GM19099 (cell line): ENCODE results near the gene MPV17L.

Source experiments
- POLR2A ChIP-seq: IDR thresholded peaks from 3 replicates; pipeline ENCODE4 v1.6.1; 2011; ENCODE audit warnings: low read depth; ENCODE audit not compliant: insufficient read length; ENCODE audit errors: extremely low read depth

The MPV17L gene

GRCh38 chr16:15427648-15428239 is 32.2 kb downstream of the MPV17L start:
- no peak for TF ChIP-seq POLR2A

GRCh38 chr16:15434079-15434424 is 38.5 kb downstream of the MPV17L start:
- no peak for TF ChIP-seq POLR2A

- TF ChIP-seq POLR2A: no peak
Observed at GRCh38 chr16:15434425-15435215, 39.1 kb downstream of the MPV17L start, which contains the start of gene BMERB1. BMERB1 (plus strand) TSS chr16:15434588; CDS start chr16:15434654, 66 bp downstream.

- no peak for TF ChIP-seq POLR2A
Observed at GRCh38 chr16:15435216-15435864, 39.8 kb downstream of the MPV17L start.

GRCh38 chr16:15439102-15439501 is 43.5 kb downstream of the MPV17L start:
- no peak for TF ChIP-seq POLR2A

- no peak for TF ChIP-seq POLR2A
Observed at GRCh38 chr16:15439521-15439920, 44.0 kb downstream of the MPV17L start.

- no peak for TF ChIP-seq POLR2A
Observed at GRCh38 chr16:15440852-15441251, 45.3 kb downstream of the MPV17L start.

GRCh38 chr16:15443753-15444152 is 48.2 kb downstream of the MPV17L start:
- no peak for TF ChIP-seq POLR2A

GRCh38 chr16:15444264-15444663 is 48.7 kb downstream of the MPV17L start:
- TF ChIP-seq POLR2A: no peak

- no peak for TF ChIP-seq POLR2A
Observed at GRCh38 chr16:15445450-15445849, 49.9 kb downstream of the MPV17L start.

- no peak for TF ChIP-seq POLR2A
Observed at GRCh38 chr16:15446901-15447300, 51.3 kb downstream of the MPV17L start.

- TF ChIP-seq POLR2A: no peak
Observed at GRCh38 chr16:15450624-15451023, 55.1 kb downstream of the MPV17L start.

GRCh38 chr16:15451098-15451731 is 55.7 kb downstream of the MPV17L start:
- no peak for TF ChIP-seq POLR2A

GRCh38 chr16:15452246-15452855 is 56.8 kb downstream of the MPV17L start:
- no peak for TF ChIP-seq POLR2A

- TF ChIP-seq POLR2A: no peak
Observed at GRCh38 chr16:15457400-15457799, 61.8 kb downstream of the MPV17L start.
